K562 (cell line): Measurements from ENCODE around the gene DCXR. TPM values are rescaled to one million over a fixed set of nuclear protein-coding genes. Genes with fewer than 3 reads are reported as not detected.

Experiments used
- CCAR2 ChIP-seq: fragments of 200-400 bp; formaldehyde crosslinking; IDR thresholded peaks from 2 replicates; pipeline ENCODE4 v1.6.1; 2017; ENCODE audit warnings: mild to moderate bottlenecking, low read depth, low read length
- EP400 ChIP-seq: fragments of 450-650 bp; IDR thresholded peaks from 2 replicates; pipeline ENCODE4 v1.6.1; 2017; ENCODE audit warnings: antibody characterized with exemption, mild to moderate bottlenecking, moderate library complexity
- FOXP4 ChIP-seq: sonication (generic); formaldehyde crosslinking; IDR thresholded peaks from 2 replicates; pipeline ENCODE4 v1.8.0; 2022; ENCODE audit warnings: mild to moderate bottlenecking, missing genetic modification reagents, borderline replicate concordance
- GMEB1 ChIP-seq: fragments of 250-450 bp; sonication (Bioruptor Pico); IDR thresholded peaks from 2 replicates; pipeline ENCODE4 v1.4.0; 2020; ENCODE audit warnings: mild to moderate bottlenecking
- IFI16 ChIP-seq: fragments of 250-450 bp; sonication (Bioruptor Pico); IDR thresholded peaks from 2 replicates; pipeline ENCODE4 v2.1.2; 2022; ENCODE audit warnings: mild to moderate bottlenecking, inconsistent platforms
- KLF16 ChIP-seq: IDR thresholded peaks from 2 replicates; pipeline ENCODE4 v1.6.1; 2016; ENCODE audit warnings: antibody characterized with exemption
- MAZ ChIP-seq, 2 experiments: fragments of 450-650 bp in 1 of 2; sonication (generic) in 1 of 2; formaldehyde crosslinking; IDR thresholded peaks in 1 of 2; conservative IDR thresholded peaks in 1 of 2; 2 replicates each; pipeline versions ENCODE4 v1.4.0 to v1.5.0; 2020; ENCODE audit warnings: mild to moderate bottlenecking in 1 of 2, missing genetic modification reagents in 1 of 2
- NFYB ChIP-seq: IDR thresholded peaks from 2 replicates; pipeline ENCODE4 v1.6.1; 2011; ENCODE audit warnings: mild to moderate bottlenecking, moderate library complexity; ENCODE audit not compliant: insufficient read length; ENCODE audit errors: extremely low read depth
- RAD51 ChIP-seq: fragments of 450-650 bp; IDR thresholded peaks from 2 replicates; pipeline ENCODE4 v1.7.1; 2016; ENCODE audit warnings: low read depth, mild to moderate bottlenecking, borderline replicate concordance
- RBM25 ChIP-seq: fragments of 200-400 bp; formaldehyde crosslinking; IDR thresholded peaks from 2 replicates; pipeline ENCODE4 v1.6.1; 2018; ENCODE audit warnings: low read length, low read depth, moderate library complexity; ENCODE audit not compliant: severe bottlenecking
- THAP12 ChIP-seq: fragments of 250-450 bp; sonication (Bioruptor Pico); IDR thresholded peaks from 2 replicates; pipeline ENCODE4 v1.9.0; 2021; ENCODE audit warnings: mild to moderate bottlenecking, inconsistent platforms
- ZFP30 ChIP-seq: fragments of 250-450 bp; sonication (Bioruptor Pico); IDR thresholded peaks from 2 replicates; pipeline ENCODE4 v1.8.0; 2022; ENCODE audit warnings: moderate library complexity, mild to moderate bottlenecking, inconsistent platforms, borderline replicate concordance
- ZNF324 ChIP-seq: fragments of 250-450 bp; sonication (Bioruptor Pico); IDR thresholded peaks from 2 replicates; pipeline ENCODE4 v1.4.0; 2020; ENCODE audit warnings: mild to moderate bottlenecking
- ZNF398 ChIP-seq: fragments of 250-450 bp; sonication (Bioruptor Pico); IDR thresholded peaks from 2 replicates; pipeline ENCODE4 v1.8.0; 2021; ENCODE audit warnings: moderate library complexity, mild to moderate bottlenecking, inconsistent platforms
- polyA plus RNA-seq, 8 experiments: library from polyadenylated mRNA; depleted of rRNA in 4 of 8; stranded (reverse) in 5 of 8; unstranded in 3 of 8; fragments of >200 nt; fragmentation: Nextera tagmentation in 2 of 8; fragmentation: Illumina TruSeq in 1 of 8; extraction: Ambion mirVana in 2 of 8; extraction: Trizol in 1 of 8; gene quantifications; 2 replicates each; pipeline versions ENCODE4 v1.2.1 to v1.2.3, GENCODE V29; 2011 to 2014; ENCODE audit warnings: inconsistent platforms in 1 of 8, missing spikeins in 1 of 8
- total RNA-seq, 7 experiments: library from RNA; depleted of rRNA in 6 of 7; stranded (reverse); fragments of >200 nt in 6 of 7; fragmentation: Illumina TruSeq in 2 of 7; extraction: Trizol in 2 of 7; gene quantifications; 2 replicates each; pipeline versions ENCODE4 v1.2.1 to v1.2.3, GENCODE V29; 2011 to 2021; ENCODE audit warnings: low replicate concordance in 1 of 7
- TF ChIP-seq, protein P1 (sequence below): fragments of 450-650 bp; IDR thresholded peaks from 2 replicates; pipeline ENCODE4 v1.6.1; 2018; ENCODE audit not compliant: partially characterized antibody

DCXR gene
- total and polyA plus RNA-seq, 9 of the 15 experiments (the other 6 are each of a cell fraction or from before 2014, with no cell fraction given) = 21.3 to 274 (median 156) TPM

DNA sequence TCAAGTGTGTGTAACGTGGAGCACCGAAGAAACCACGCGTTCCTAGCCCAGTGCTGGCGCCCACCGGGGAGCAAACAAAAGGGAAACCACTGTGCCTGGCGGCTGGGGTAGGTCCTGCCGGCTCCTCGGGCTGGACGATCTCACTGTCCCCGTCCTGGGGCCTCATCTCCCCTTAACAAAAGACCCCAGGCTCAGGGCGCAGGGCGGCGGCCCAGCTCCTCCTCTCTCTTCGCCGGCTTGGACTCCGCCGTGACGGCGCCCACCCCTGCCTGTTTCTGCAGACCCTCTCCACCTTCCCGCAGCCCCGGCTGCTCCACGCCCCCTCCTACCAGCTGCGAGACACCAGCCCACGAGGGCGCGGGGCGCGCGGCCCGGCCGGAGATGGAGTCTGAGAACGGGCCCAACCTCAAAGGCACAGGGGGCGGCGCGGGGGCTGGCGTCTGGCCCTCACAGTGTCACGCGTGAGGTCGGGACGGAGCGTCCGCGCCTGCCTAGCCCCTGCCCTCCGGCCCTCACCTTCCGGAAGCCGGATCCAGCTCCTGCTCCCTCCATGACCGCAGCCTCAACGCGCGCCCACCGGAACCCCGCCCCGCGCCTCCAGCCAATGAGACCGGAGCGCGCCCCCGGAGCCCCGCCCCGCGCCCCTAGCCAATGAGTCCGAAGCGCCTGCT, 15.1 kb downstream of the DCXR start, which contains the start of gene CENPX (continued):
- TF ChIP-seq FOXP4 (CRISPR knock-in tag) = no peak; the same call in 1 of the 2 replicates
- TF ChIP-seq IFI16 = no peak
- TF ChIP-seq GMEB1 (CRISPR knock-in tag) = no peak
- TF ChIP-seq MAZ (CRISPR knock-in tag; conservative IDR thresholded peaks at IDR 0.05 in 1 of 2, IDR thresholded peaks at IDR 0.05 in 1 of 2) = peak in 1 of 2 experiments; percentile 72; a peak in 2 of 4 replicates
- no peak for TF ChIP-seq RBM25
- TF ChIP-seq ZNF398 = no peak
- TF ChIP-seq RAD51 = no peak
- TF ChIP-seq KLF16 = no peak
- peak; percentile 59; the same call in 1 of the 2 replicates for TF ChIP-seq EP400
- no peak for TF ChIP-seq ZFP30 (CRISPR knock-in tag)
- TF ChIP-seq NFYB = no peak
- TF ChIP-seq, protein P1, sequence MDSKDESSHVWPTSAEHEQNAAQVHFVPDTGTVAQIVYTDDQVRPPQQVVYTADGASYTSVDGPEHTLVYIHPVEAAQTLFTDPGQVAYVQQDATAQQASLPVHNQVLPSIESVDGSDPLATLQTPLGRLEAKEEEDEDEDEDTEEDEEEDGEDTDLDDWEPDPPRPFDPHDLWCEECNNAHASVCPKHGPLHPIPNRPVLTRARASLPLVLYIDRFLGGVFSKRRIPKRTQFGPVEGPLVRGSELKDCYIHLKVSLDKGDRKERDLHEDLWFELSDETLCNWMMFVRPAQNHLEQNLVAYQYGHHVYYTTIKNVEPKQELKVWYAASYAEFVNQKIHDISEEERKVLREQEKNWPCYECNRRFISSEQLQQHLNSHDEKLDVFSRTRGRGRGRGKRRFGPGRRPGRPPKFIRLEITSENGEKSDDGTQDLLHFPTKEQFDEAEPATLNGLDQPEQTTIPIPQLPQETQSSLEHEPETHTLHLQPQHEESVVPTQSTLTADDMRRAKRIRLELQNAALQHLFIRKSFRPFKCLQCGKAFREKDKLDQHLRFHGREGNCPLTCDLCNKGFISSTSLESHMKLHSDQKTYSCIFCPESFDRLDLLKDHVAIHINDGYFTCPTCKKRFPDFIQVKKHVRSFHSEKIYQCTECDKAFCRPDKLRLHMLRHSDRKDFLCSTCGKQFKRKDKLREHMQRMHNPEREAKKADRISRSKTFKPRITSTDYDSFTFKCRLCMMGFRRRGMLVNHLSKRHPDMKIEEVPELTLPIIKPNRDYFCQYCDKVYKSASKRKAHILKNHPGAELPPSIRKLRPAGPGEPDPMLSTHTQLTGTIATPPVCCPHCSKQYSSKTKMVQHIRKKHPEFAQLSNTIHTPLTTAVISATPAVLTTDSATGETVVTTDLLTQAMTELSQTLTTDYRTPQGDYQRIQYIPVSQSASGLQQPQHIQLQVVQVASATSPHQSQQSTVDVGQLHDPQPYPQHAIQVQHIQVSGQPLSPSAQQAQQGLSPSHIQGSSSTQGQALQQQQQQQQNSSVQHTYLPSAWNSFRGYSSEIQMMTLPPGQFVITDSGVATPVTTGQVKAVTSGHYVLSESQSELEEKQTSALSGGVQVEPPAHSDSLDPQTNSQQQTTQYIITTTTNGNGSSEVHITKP = peak; percentile 80
- TF ChIP-seq CCAR2 = no peak
- TF ChIP-seq ZNF324 (CRISPR knock-in tag) = no peak
- peak; percentile 85 for TF ChIP-seq THAP12
